GM21390 (cell line): ENCODE results near the gene DPM1.
"Not testable (repeated sequence)": the region's sequence is repeated elsewhere in the genome, so short reads cannot be mapped to it uniquely, and the experiment has no call there.

Experiments used
- ATAC-seq: cut with Tn5 transposase; IDR thresholded peaks from one replicate; pipeline ENCODE4 v1.9.1; 2021; ENCODE audit not compliant: unreplicated experiment

DPM1 gene

GRCh38 chr20:50980071-50980681, 21.8 kb upstream of the DPM1 start:
- ATAC-seq, result no peak

GRCh38 chr20:50978533-50978932, 20.2 kb upstream of the DPM1 start:
- not testable (repeated sequence) for ATAC-seq

DNA sequence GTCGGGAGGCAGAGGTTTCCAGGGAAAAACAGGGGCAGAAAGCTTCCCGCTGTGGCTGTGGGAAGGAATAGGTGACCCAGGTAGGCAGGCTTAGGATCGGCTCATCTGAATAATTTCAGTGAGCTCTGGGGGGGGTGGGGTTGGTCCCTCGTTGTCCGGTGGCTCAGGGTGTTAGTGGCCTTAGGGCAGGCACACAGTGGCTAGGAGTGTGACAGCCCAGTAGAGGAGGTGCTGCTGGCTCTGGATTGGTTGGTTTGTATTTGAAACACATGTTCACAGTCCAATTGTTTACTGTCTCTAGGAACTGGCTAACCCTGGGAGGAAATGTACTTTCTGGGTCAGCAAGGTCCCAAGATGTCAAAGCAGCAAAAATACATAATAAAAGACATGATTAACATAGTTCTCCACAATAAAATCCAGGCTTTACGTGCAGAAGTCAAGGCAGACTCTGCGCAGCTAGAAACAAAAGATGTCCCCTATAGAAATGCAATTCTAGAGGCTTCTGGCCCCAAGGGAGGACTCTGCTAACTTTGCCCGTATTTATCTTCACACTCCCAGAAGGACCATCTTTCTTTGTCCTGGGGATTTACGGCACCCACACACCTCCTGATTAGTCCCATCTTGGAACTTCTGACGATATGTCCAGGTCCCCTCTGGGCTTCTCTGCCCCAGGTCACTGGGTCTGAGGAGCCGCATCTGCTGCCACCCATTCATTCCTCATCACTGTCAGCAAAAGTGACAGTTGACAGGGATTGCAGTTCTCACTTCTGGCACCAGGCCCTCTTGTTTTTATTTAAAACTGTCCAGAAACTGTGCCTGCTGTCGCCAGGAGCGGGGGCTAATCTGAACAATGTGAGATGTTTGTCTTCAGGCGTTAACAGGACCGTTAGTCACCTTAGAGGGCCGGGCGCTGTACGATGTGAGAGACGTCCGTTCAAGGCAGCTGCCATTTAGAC, 19.0 kb upstream of the DPM1 start:
- ATAC-seq, result no peak

- ATAC-seq, result no peak
These were observed 17.5 kb upstream of the DPM1 start for GRCh38 chr20:50975701-50976330.

DNA sequence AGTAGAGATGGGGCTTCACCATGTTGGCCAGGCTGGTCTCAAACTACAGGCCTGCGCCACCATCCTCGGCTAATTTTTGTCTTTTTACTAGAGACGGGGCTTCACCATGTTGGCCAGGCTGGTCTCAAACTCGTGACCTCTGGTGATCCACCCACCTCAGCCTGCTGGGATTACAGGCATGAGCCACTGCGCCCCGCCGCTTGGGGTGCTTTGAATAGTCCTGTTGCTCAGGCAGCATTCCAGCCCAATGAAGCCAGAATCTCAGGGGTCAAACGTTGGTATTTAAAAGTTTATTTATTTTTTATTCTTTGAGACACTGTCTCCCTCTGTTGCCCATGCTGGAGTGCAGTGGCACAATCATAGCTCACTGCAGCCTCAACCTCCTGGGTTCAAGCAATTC, 11.6 kb upstream of the DPM1 start:
- no peak for ATAC-seq

DNA sequence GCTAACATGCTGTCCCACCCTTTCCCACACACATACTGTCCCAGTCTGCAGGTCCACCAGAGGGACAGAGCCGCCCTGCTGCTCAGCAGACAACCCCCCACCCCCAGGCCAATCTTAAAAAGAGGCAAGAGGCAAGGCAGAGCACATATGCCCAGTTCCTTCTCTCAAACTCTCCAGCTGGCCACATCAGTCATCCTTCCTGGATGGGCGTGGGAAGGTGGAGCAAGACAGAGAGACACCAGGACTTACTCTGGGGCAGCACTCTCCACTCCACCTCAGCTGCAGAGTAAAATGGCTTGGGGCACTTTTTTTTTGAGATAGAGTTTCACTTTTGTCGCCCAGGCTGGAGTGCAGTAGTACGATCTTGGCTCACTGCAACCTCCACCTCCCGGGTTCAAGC, 11.1 kb upstream of the DPM1 start:
- ATAC-seq, result no peak

DNA sequence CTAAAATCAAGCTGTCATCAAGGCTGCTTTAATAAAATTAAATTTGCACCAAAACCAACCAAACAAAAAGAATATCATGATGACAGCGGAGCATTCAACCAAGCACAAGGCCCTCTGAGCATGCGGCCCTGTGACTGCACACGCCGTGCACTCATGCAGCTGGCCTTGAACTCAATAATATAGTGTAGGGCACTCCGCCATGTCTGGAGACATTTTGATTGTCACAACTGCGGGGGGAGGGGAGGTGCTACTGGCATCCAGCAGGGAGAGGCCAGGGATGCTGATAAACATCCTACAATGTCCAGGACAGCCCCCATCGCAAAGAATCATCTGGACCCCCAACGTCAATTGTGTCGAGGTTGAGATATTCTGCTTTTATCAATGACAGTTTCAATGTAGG, 10.0 kb upstream of the DPM1 start:
- ATAC-seq, result no peak

- no peak for ATAC-seq
These were observed 9.3 kb upstream of the DPM1 start for GRCh38 chr20:50967586-50967985.

DNA sequence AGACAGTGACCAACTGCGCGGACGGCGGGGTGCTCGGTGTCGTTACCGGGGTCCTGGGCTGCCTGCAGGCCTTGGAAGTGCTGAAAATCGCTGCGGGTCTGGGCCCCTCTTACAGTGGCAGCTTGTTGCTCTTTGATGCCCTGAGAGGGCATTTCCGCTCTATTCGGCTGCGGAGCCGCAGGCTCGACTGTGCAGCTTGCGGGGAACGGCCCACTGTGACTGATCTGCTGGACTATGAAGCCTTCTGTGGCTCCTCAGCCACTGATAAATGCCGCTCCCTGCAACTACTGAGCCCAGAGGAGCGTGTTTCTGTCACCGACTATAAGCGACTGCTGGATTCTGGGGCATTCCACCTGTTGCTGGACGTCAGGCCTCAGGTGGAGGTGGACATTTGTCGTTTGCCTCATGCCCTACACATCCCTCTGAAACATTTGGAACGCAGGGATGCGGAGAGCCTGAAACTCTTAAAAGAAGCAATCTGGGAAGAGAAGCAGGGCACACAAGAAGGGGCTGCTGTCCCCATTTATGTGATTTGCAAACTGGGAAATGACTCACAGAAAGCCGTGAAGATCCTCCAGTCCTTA, 1.3 kb upstream of the DPM1 start:
- ATAC-seq, result no peak

DNA sequence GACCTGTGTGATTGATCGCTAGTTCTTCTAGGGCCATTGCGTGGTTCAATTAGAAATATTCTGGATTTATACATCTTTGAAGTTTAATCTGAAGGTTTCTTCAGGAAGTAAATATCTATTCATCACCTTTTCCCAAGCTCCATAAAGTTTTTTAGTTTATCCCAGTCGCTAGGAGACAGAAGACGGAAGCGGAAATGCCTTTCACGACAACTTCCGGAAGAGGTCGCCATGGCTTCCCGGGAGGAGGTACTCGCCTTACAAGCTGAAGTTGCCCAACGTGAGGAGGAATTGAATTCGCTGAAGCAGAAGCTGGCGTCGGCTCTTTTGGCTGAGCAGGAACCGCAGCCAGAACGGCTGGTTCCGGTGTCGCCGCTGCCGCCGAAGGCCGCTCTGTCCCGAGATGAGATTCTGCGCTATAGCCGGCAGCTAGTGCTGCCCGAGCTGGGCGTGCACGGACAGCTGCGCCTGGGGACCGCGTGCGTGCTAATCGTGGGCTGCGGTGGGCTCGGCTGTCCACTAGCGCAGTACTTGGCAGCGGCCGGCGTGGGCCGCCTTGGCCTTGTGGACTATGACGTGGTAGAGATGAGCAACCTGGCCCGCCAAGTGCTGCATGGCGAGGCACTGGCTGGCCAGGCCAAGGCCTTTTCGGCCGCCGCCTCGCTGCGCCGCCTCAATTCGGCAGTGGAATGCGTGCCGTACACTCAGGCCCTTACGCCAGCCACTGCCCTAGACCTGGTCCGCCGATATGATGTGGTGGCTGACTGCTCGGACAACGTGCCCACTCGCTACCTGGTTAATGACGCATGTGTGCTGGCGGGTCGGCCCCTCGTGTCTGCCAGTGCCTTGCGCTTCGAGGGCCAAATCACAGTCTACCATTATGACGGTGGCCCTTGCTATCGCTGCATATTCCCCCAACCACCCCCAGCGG, 547 bp upstream of the DPM1 start, which contains the start of gene MOCS3:
Gene MOCS3 (plus strand): TSS at position 204 of the 928 bp plus-strand sequence. CDS start 25 bp downstream, at position 229.
- ATAC-seq, result peak; percentile 79

- ATAC-seq, result no peak
These were observed 1.1 kb downstream of the DPM1 start for GRCh38 chr20:50957276-50957675.

GRCh38 chr20:50953821-50954220, 4.5 kb downstream of the DPM1 start:
- no peak for ATAC-seq

DNA sequence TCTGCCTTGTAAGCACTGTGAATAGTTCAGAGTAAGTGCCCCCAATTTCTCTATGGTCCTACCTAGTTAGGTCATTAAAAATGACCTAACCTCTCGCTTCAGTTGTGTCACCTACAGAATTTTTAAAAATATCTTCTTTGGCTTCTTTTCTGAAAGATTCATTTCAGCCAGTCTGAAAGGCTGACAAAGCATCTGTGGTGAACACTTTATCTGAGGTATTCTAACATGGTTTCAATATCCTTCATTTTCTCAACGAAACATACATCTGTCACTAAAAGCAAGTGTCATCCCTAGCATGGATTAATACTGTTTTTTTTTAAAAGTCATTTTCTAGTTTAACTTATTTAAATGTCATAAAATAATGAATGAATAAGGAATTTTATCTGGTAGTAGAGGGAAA, 5.1 kb downstream of the DPM1 start:
- ATAC-seq, result no peak

DNA sequence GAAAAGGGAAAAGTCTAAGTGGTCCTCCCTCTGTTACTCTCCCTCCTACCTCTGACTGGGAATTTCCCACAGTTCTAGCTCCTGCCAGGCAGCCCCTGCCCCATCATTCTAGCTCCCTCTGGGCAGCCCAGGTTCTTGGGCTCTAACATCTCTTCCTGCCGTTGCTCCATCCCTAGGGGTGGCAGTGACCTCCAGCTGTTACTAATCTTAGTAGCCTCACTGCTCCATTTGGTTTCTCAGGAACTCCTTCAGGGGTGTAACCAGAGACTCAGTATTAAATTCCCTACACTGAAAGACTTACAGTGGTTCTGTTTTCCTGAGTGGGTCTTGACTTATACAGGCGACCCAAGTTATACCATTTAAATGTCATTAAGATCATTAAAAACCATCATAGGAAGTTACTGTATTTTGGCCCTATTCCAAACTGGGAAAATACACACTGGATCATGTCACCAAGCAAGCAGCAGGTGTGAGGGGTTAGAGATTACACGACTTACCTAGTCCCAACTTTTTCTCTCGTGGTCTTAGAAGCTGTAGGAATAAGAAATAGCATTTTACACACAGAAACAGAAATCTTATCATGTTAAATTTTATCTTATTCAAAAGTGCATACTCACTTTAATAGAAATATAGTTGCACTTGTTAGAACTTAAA, 10.1 kb downstream of the DPM1 start:
- ATAC-seq, result no peak

GRCh38 chr20:50943069-50943468, 15.3 kb downstream of the DPM1 start:
- ATAC-seq, result no peak

GRCh38 chr20:50933589-50933988, 24.7 kb downstream of the DPM1 start:
- ATAC-seq, result no peak

GRCh38 chr20:50932691-50933280, 25.5 kb downstream of the DPM1 start:
- ATAC-seq, result no peak

- no peak for ATAC-seq
These were observed 26.3 kb downstream of the DPM1 start for GRCh38 chr20:50932016-50932485.

DNA sequence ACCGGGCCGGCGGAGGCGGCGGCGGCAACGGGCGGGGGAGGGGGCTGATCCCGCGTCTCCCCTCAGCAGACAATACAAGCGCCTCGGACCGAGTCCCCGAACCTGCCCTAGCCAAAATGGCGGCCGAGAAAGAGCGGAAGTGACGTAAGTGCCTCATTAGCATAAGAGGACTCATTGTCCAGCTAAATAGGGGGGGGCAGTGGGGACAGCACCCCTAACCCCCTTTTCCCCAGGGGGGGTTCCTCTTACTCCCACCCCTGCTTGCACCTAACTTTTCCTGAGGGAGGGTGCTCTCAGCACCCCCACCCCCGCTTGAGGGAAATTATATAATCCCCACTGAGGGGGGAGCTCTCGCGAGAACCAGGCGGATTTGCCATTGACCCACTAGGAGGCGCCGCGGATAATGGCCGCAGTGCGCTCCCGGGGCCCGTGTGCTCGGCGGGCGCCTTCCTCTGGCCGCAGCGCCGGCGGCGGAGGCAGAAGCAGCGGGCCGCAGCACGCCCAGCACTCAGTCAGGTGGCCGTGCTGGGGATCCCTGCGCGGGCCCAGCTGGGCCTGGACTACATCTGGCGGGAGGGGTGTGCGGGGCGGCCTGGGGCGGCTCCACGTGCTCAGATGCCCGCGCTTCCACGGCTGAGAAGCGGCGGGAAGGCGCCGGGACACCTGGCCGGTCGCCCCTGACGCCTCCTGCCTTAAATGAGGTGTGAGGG, 26.9 kb downstream of the DPM1 start, which contains the start of gene ADNP:
Gene ADNP (minus strand): TSS at position 132 of the 710 bp plus-strand sequence. CDS start 27,441 bp downstream, outside the sequence.
- peak; percentile 57 for ATAC-seq
